H1 (cell line): Measurements from ENCODE around the gene FTSJ3. TPM values are rescaled to one million over a fixed set of nuclear protein-coding genes. Genes with fewer than 3 reads are reported as not detected.

Experiments used
- CTCF ChIA-PET: fragments of 300-600 bp; sonication (Branson Sonifier 250); formaldehyde crosslinking; loops from one replicate; lab custom pipeline; 2021; ENCODE audit not compliant: partially characterized antibody; lab: Charles Lee
- POLR2A ChIA-PET: fragments of 300-600 bp; sonication (Branson Sonifier 250); formaldehyde crosslinking; loops from one replicate; lab custom pipeline; 2021; ENCODE audit warnings: inconsistent platforms; ENCODE audit not compliant: partially characterized antibody; lab: Charles Lee
- DNase-seq, 2 experiments: peaks; one replicate each; pipeline versions ENCODE4 v3.0.0 to v3.0.0-alpha.2; 2010 to 2022; ENCODE audit warnings: low spot score in 2 of 2, low read depth in 1 of 2, mixed read lengths in 1 of 2
- FAIRE-seq: peaks from 2 replicates; lab custom pipeline; 2011; peaks lifted over from hg19 to GRCh38; lab: Jason Lieb, UNC
- H2AFZ ChIP-seq: 2 replicates; pipeline ENCODE4 v1.8.1; 2012; ENCODE audit warnings: low read length, inconsistent platforms
- H2AK5ac ChIP-seq: 2 replicates; pipeline ENCODE4 v1.6.1; 2013; ENCODE audit warnings: low read depth, low read length
- H2BK120ac ChIP-seq: replicated peaks from 2 replicates; pipeline ENCODE3; 2013; ENCODE audit warnings: low read depth, low read length, inconsistent platforms
- H2BK12ac ChIP-seq: 2 replicates; pipeline ENCODE4 v1.6.1; 2013; ENCODE audit warnings: low read depth, low read length
- H2BK15ac ChIP-seq: 2 replicates; pipeline ENCODE4 v1.6.1; 2013; ENCODE audit warnings: low read length
- H2BK20ac ChIP-seq: 2 replicates; pipeline ENCODE4 v1.6.1; 2013; ENCODE audit warnings: low read length
- H2BK5ac ChIP-seq: 2 replicates; pipeline ENCODE4 v1.6.1; 2013; ENCODE audit warnings: low read depth, low read length
- H3K14ac ChIP-seq: 2 replicates; pipeline ENCODE4 v1.6.1; 2013; ENCODE audit warnings: inconsistent platforms; ENCODE audit not compliant: insufficient read length
- H3K18ac ChIP-seq: 2 replicates; pipeline ENCODE4 v1.6.1; 2013; ENCODE audit warnings: low read length; ENCODE audit errors: extremely low read depth
- H3K23ac ChIP-seq: 2 replicates; pipeline ENCODE4 v1.6.1; 2013; ENCODE audit warnings: inconsistent platforms; ENCODE audit not compliant: insufficient read length
- H3K23me2 ChIP-seq: 2 replicates; pipeline ENCODE4 v1.6.1; 2013; ENCODE audit warnings: low read depth, low read length
- H3K27ac ChIP-seq: 2 replicates; pipeline ENCODE4 v1.6.1; 2011; ENCODE audit warnings: low read depth, low read length, inconsistent platforms
- H3K27me3 ChIP-seq, 4 experiments: replicated peaks in 1 of 4; 1 replicate in 1 of 4; 2 replicates in 3 of 4; pipeline versions ENCODE4 v1.6.1 to v1.8.1; 2011 to 2013; ENCODE audit warnings: low read length in 3 of 4, mild to moderate bottlenecking in 3 of 4, inconsistent platforms in 2 of 4, mixed read lengths in 2 of 4, moderate library complexity in 1 of 4; ENCODE audit not compliant: control insufficient read depth in 3 of 4, insufficient read depth in 3 of 4; ENCODE audit errors: extremely low read depth in 1 of 4
- H3K36me3 ChIP-seq, 4 experiments: 2 replicates each; pipeline versions ENCODE4 v1.6.1 to v1.8.1; 2011 to 2013; ENCODE audit warnings: mild to moderate bottlenecking in 4 of 4, low read length in 3 of 4, moderate library complexity in 2 of 4, control low read depth in 1 of 4, inconsistent platforms in 1 of 4; ENCODE audit not compliant: insufficient read depth in 4 of 4, control insufficient read depth in 2 of 4
- H3K4ac ChIP-seq: replicated peaks from 2 replicates; pipeline ENCODE3; 2013; ENCODE audit warnings: low read length, low read depth, mixed read lengths, inconsistent platforms; ENCODE audit not compliant: insufficient read length
- H3K4me1 ChIP-seq, 4 experiments: replicated peaks in 1 of 4; 1 replicate in 1 of 4; 2 replicates in 3 of 4; pipeline versions ENCODE4 v1.6.1 to v1.8.1; 2011 to 2013; ENCODE audit warnings: low read length in 3 of 4, inconsistent platforms in 2 of 4, mixed read lengths in 1 of 4; ENCODE audit not compliant: insufficient read depth in 4 of 4, control insufficient read depth in 3 of 4
- H3K4me2 ChIP-seq, 2 experiments: 2 replicates each; pipeline versions ENCODE4 v1.6.1 to v1.8.1; 2011 to 2013; ENCODE audit warnings: low read depth in 2 of 2, low read length in 2 of 2, control low read depth in 1 of 2, inconsistent platforms in 1 of 2, mild to moderate bottlenecking in 1 of 2; ENCODE audit not compliant: insufficient read depth in 1 of 2
- H3K4me3 ChIP-seq, 4 experiments: fragments of 200-600, 300-600 bp in 1 of 4; sonication (generic), shearing (Covaris generic), sonication (Bioruptor Twin) in 1 of 4; 2 replicates each; pipeline versions ENCODE4 v1.5.1 to v1.8.1; 2011 to 2016; ENCODE audit warnings: low read length in 4 of 4, low read depth in 3 of 4, control low read depth in 2 of 4, inconsistent platforms in 2 of 4, mild to moderate bottlenecking in 2 of 4, mixed read lengths in 1 of 4, moderate library complexity in 1 of 4; ENCODE audit not compliant: insufficient read depth in 2 of 4; ENCODE audit errors: extremely low read depth in 1 of 4
- H3K56ac ChIP-seq: replicated peaks from 2 replicates; pipeline ENCODE3; 2013; ENCODE audit warnings: low read depth, mild to moderate bottlenecking, mixed read lengths, low read length, inconsistent platforms; ENCODE audit not compliant: insufficient read length
- H3K79me1 ChIP-seq: 2 replicates; pipeline ENCODE4 v1.6.1; 2013; ENCODE audit warnings: low read depth, low read length, control low read depth
- H3K79me2 ChIP-seq, 2 experiments: 2 replicates each; pipeline versions ENCODE4 v1.6.1 to v1.8.1; 2012 to 2013; ENCODE audit warnings: low read length in 2 of 2, mild to moderate bottlenecking in 2 of 2, inconsistent platforms in 1 of 2; ENCODE audit not compliant: insufficient read depth in 2 of 2, control insufficient read depth in 1 of 2
- H3K9ac ChIP-seq, 4 experiments: replicated peaks in 1 of 4; 1 replicate in 1 of 4; 2 replicates in 3 of 4; pipeline versions ENCODE4 v1.6.1 to v1.8.1; 2011 to 2013; ENCODE audit warnings: low read depth in 3 of 4, low read length in 3 of 4, control low read depth in 2 of 4, mild to moderate bottlenecking in 2 of 4, moderate library complexity in 2 of 4, inconsistent platforms in 1 of 4; ENCODE audit errors: extremely low read depth in 1 of 4
- H3K9me3 ChIP-seq, 2 experiments: 2 replicates each; pipeline versions ENCODE4 v1.6.1 to v1.8.1; 2012 to 2013; ENCODE audit warnings: mild to moderate bottlenecking in 2 of 2, moderate library complexity in 2 of 2, control low read depth in 1 of 2, inconsistent platforms in 1 of 2, low read depth in 1 of 2, low read length in 1 of 2, mixed read lengths in 1 of 2; ENCODE audit not compliant: insufficient read depth in 2 of 2
- H4K20me1 ChIP-seq, 2 experiments: replicated peaks in 1 of 2; 2 replicates each; pipeline versions ENCODE3 to v1.8.1; 2011 to 2013; ENCODE audit warnings: inconsistent platforms in 2 of 2, low read length in 2 of 2, mild to moderate bottlenecking in 1 of 2; ENCODE audit not compliant: insufficient read depth in 2 of 2, control insufficient read depth in 1 of 2
- H4K5ac ChIP-seq: 2 replicates; pipeline ENCODE4 v1.6.1; 2013; ENCODE audit warnings: low read length, low read depth, mixed read lengths, inconsistent platforms; ENCODE audit not compliant: insufficient read length
- H4K8ac ChIP-seq: 2 replicates; pipeline ENCODE4 v1.8.0; 2013; ENCODE audit warnings: mild to moderate bottlenecking, moderate library complexity, low read length, inconsistent platforms; ENCODE audit not compliant: insufficient read depth; ENCODE audit errors: extremely low read depth
- H4K91ac ChIP-seq: replicated peaks from 2 replicates; pipeline ENCODE3; 2013; ENCODE audit warnings: low read length, mixed read lengths, inconsistent platforms; ENCODE audit not compliant: insufficient read length
- KDM4A ChIP-seq: IDR thresholded peaks from one replicate; pipeline ENCODE4 v1.7.1; 2012; ENCODE audit warnings: low read depth, mild to moderate bottlenecking, moderate library complexity, low read length, inconsistent platforms; ENCODE audit not compliant: severe bottlenecking
- KDM5A ChIP-seq: fragments of 200-600 bp; IDR thresholded peaks from 2 replicates; pipeline ENCODE4 v1.7.1; 2012; ENCODE audit warnings: mild to moderate bottlenecking, low read length, inconsistent platforms, mixed read lengths
- RNF2 ChIP-seq: fragments of 200-900, 300-1000 bp; sonication (generic); IDR thresholded peaks from 2 replicates; pipeline ENCODE4 v1.7.1; 2016; ENCODE audit warnings: borderline replicate concordance, low read depth, mild to moderate bottlenecking, antibody characterized with exemption, low read length; ENCODE audit not compliant: poor library complexity, severe bottlenecking; ENCODE audit errors: missing control alignments
- WGBS, 2 experiments: shearing (Covaris generic) in 1 of 2; methylation state at CpG; one replicate each; pipeline versions ENCODE4 v1.1.6 to v1.1.7; 2013 to 2015; ENCODE audit warnings: low lambda C conversion rate in 2 of 2, mixed read lengths in 2 of 2, inconsistent platforms in 1 of 2, low coverage in 1 of 2, missing lambda C conversion rate in 1 of 2; ENCODE audit not compliant: insufficient replicate concordance in 2 of 2, insufficient coverage in 1 of 2, insufficient read length in 1 of 2; ENCODE audit errors: extremely low coverage in 1 of 2, missing lambda C conversion rate in 1 of 2; 5-methylcytosine and 5-hydroxymethylcytosine counted together
- long read RNA-seq, 2 experiments: library from RNA in 1 of 2; library from capped mRNA in 1 of 2; stranded (forward); transcript quantifications; one replicate each; pipeline ENCODE4 v2.0.0, GENCODE V29; 2021; ENCODE audit warnings: inconsistent platforms in 1 of 2
- polyA minus RNA-seq, 3 experiments: library from RNA; depleted of rRNA, polyadenylated mRNA; stranded (reverse); fragments of >200 nt; gene quantifications; 1 replicate in 2 of 3; 2 replicates in 1 of 3; pipeline ENCODE4 v1.2.3, GENCODE V29; 2011
- polyA plus RNA-seq, 7 experiments: library from polyadenylated mRNA; depleted of rRNA in 3 of 7; stranded (reverse) in 5 of 7; unstranded in 2 of 7; fragments of >200 nt in 5 of 7; fragments of 200-250 nt in 2 of 7; gene quantifications; 1 replicate in 5 of 7; 2 replicates in 1 of 7; 4 replicates in 1 of 7; pipeline versions ENCODE4 v1.2.1 to v1.2.3, GENCODE V29; 2011 to 2013; ENCODE audit warnings: missing spikeins in 2 of 7, mixed read lengths in 2 of 7
- total RNA-seq: library from RNA; stranded (reverse); fragmentation: NEBNext Ultra II Directional; extraction: Animal tissue kit (Norgen Biotek cat#: 25700); gene quantifications from 2 replicates; pipeline ENCODE4 v1.2.1, GENCODE V29; 2021

The FTSJ3 gene, protein sequence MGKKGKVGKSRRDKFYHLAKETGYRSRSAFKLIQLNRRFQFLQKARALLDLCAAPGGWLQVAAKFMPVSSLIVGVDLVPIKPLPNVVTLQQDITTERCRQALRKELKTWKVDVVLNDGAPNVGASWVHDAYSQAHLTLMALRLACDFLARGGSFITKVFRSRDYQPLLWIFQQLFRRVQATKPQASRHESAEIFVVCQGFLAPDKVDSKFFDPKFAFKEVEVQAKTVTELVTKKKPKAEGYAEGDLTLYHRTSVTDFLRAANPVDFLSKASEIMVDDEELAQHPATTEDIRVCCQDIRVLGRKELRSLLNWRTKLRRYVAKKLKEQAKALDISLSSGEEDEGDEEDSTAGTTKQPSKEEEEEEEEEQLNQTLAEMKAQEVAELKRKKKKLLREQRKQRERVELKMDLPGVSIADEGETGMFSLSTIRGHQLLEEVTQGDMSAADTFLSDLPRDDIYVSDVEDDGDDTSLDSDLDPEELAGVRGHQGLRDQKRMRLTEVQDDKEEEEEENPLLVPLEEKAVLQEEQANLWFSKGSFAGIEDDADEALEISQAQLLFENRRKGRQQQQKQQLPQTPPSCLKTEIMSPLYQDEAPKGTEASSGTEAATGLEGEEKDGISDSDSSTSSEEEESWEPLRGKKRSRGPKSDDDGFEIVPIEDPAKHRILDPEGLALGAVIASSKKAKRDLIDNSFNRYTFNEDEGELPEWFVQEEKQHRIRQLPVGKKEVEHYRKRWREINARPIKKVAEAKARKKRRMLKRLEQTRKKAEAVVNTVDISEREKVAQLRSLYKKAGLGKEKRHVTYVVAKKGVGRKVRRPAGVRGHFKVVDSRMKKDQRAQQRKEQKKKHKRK
- total RNA-seq, result 77.2 and 77.4 TPM in 2 replicates
- polyA plus RNA-seq (2011; rRNA removed), result 42.7 and 47.2 TPM in 2 replicates
- polyA plus RNA-seq (2011; cell fraction: cytosol; rRNA removed), result 73.1 TPM
- polyA plus RNA-seq (2011; cell fraction: nucleus; rRNA removed), result 76.8 TPM
- polyA plus RNA-seq (2012, experiment 1 of 2), result 78.1 to 92.0 TPM (median 83.3 TPM) in 4 replicates
- polyA plus RNA-seq (2012, experiment 2 of 2), result 19.2 TPM
- polyA plus RNA-seq (2013, experiment 1 of 2), result 44.5 TPM
- polyA plus RNA-seq (2013, experiment 2 of 2), result 45.0 TPM
- 89.2 and 107 TPM in 2 replicates for polyA minus RNA-seq (2011; rRNA and poly(A)+ RNA removed)
- polyA minus RNA-seq (2011; cell fraction: cytosol; rRNA and poly(A)+ RNA removed), result 29.2 TPM
- 64.1 TPM for polyA minus RNA-seq (2011; cell fraction: nucleus; rRNA and poly(A)+ RNA removed)
- long read RNA-seq, experiment 1, partial matches to known transcripts, result 30 of 32 reads
- long read RNA-seq, experiment 1, other reads (novel, unspliced or antisense), result 1 of 32 reads
- long read RNA-seq, experiment 2, transcript FTSJ3-201 (21 exons, 3,559 nt), result major isoform, 31 of 106 reads
- long read RNA-seq, experiment 2, partial matches to known transcripts, result 72 of 106 reads
- long read RNA-seq, experiment 2, other reads (novel, unspliced or antisense), result 3 of 106 reads

DNA sequence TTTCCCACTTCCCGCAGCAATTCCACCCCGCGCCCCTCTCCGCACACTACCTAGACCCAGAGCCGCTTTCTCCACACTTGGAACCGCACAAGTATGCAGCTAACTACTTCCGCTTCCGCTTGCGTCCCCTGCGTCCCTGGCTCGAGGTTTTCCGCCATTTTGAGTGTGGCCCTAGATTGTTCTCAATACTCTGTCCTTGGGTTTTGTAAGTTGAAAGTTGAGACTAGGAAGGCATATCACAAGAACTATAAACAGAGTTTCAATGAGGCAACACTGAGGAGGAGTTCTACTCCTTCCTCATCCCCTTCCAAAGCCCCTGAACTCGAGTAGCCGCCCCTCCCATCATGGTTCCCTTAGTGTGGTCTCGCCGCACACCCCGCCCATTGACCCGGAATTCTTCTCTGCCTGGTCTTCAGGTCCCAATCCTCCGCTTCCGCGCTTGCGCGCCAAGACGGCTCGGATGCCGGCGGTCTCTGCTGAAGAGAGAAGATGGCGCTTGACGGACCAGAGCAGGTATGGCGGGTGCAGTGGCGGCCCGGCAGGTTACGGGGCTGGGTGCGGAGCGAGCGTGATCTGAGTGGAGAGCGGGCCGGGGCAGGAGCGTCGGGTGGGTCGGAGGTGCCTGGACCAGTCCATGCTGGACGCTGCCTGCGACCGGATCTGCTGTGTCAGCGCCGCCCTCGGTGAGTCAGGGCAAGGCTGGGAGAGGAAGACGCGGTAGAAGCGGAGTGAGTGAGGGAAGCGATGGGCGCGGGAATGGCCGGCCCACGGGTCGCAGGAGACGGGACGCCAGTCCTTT is at the start of gene FTSJ3, which contains the start of gene PSMC5:
TSS of gene FTSJ3 (minus strand) at position 662 of the 799 bp plus-strand sequence. CDS start 761 bp downstream, outside the sequence.
TSS of gene PSMC5 (plus strand) at position 430 of the 799 bp plus-strand sequence. CDS start at position 490, 60 bp downstream.
- Histone ChIP-seq H4K5ac (peak within 1 kb of the TSS; percentile 90), H4K20me1 (peaks cover 2 to 21% of the 10 kb centered on the region in 2 experiments), H3K4me1 (peaks cover 0 to 3% (median 0%) of the 10 kb centered on the region in 4 experiments; a peak in 1 of 7 replicates), H3K56ac (peak within 1 kb of the TSS; percentile 71), H3K4ac (peak within 1 kb of the TSS; percentile 70), H3K27me3 (no peaks in the 10 kb centered on the region), H3K9ac (peak within 1 kb of the TSS; percentile 77 to 96 (median 94)), H3K9me3 (no peaks in the 10 kb centered on the region), H2AFZ (peak within 1 kb of the TSS; percentile 83), H4K8ac (peak within 1 kb of the TSS; percentile 98; the same call in 1 of the 2 replicates), H3K14ac (no peak within 1 kb of the TSS), H3K4me3 (peak within 1 kb of the TSS; percentile 76 to 99 (median 94)), H3K79me1 (peaks cover 18% of the 10 kb centered on the region; the same call in 1 of the 2 replicates), H2BK12ac (peak within 1 kb of the TSS; percentile 78), H3K27ac (peak within 1 kb of the TSS; percentile 99), H2BK5ac (peak within 1 kb of the TSS; percentile 96), H3K23me2 (peaks cover 8% of the 10 kb centered on the region), H3K79me2 (peaks cover 0 to 38% of the 10 kb centered on the region in 2 experiments; a peak in 3 of 4 replicates), H4K91ac (peak within 1 kb of the TSS; percentile 75), H2BK15ac (no peak within 1 kb of the TSS), H3K4me2 (peak within 1 kb of the TSS; percentile 87 to 93), H3K18ac (peak within 1 kb of the TSS; percentile 62), H2AK5ac (no peak within 1 kb of the TSS), H3K23ac (no peak within 1 kb of the TSS), H2BK20ac (no peak within 1 kb of the TSS), H3K36me3 (peaks cover 52 to 72% (median 66%) of the 10 kb centered on the region in 4 experiments), H2BK120ac (peak within 1 kb of the TSS; percentile 66)
- WGBS, 2 experiments, result 1% methylated on average over 45 of the region's 58 CpGs; no CpG with 5 or more reads in 1 of the 2 experiments
- FAIRE-seq (no peak), DNase-seq (peak; percentile 75 to 92)
- ChIA-PET POLR2A (interaction anchor here (0.6 to 32.3 kb wide), 10 partner anchors 5 to 117 kb away, joined by 3 to 593 read pairs (median 4); partner anchors contain the start of genes CCDC47, DDX42, FTSJ3 and PSMC5), CTCF (interaction anchor here (0.6 to 7.5 kb wide), 7 partner anchors 6 to 28 kb away, joined by 3 to 61 read pairs (median 5); no protein-coding TSS in a partner anchor)
- TF ChIP-seq KDM4A, result no peak
- TF ChIP-seq RNF2, result no peak
- TF ChIP-seq KDM5A, result no peak; the same call in 1 of the 2 replicates
